Stomach (tissue), 4 donors: ENCODE data around the gene RIMBP2.

Experiments used
- CTCF ChIP-seq, 7 experiments: fragments of 450-650 bp in 4 of 7; fragments of 200-600 bp in 3 of 7; sonication (generic) in 3 of 7; IDR thresholded peaks; one replicate each; pipeline ENCODE4 v1.5.1; 2016 to 2019; ENCODE audit warnings: antibody characterized with exemption in 7 of 7, control low read depth in 2 of 7, mild to moderate bottlenecking in 1 of 7
- EP300 ChIP-seq: sonication (generic); formaldehyde crosslinking; IDR thresholded peaks from one replicate; pipeline ENCODE4 v1.6.1; 2017; ENCODE audit warnings: antibody characterized with exemption
- POLR2A ChIP-seq, 4 donors: fragments of 450-650 bp; IDR thresholded peaks; one replicate each; pipeline ENCODE4 v1.6.1; 2016; ENCODE audit warnings: antibody characterized with exemption in 4 of 4, control low read depth in 2 of 4, mild to moderate bottlenecking in 1 of 4, moderate library complexity in 1 of 4
- POLR2AphosphoS5 ChIP-seq, 3 donors: sonication (generic); formaldehyde crosslinking; IDR thresholded peaks; one replicate each; pipeline ENCODE4 v1.6.1; 2016; ENCODE audit warnings: antibody characterized with exemption in 3 of 3

- TF ChIP-seq CTCF (IDR thresholded peaks at IDR 0.05): no peak
- no peak for TF ChIP-seq EP300
- no peak for TF ChIP-seq POLR2A (IDR thresholded peaks at IDR 0.05)
- TF ChIP-seq POLR2AphosphoS5 (IDR thresholded peaks at IDR 0.05): no peak
Observed at GRCh38 chr12:130447655-130447965, 268.5 kb downstream of the RIMBP2 start.
